K562 (cell line): ENCODE measurements around the gene NRM. TPM values are rescaled to one million over a fixed set of nuclear protein-coding genes. Genes with fewer than 3 reads are reported as not detected.

ENCODE experiments used
- ARNT ChIP-seq, 2 experiments: fragments of 450-650 bp; IDR thresholded peaks; 2 replicates each; pipeline ENCODE4 v1.6.1; 2016; ENCODE audit warnings: mild to moderate bottlenecking in 1 of 2
- BCOR ChIP-seq: fragments of 450-650 bp; IDR thresholded peaks from 2 replicates; pipeline ENCODE4 v1.6.1; 2016
- CBFA2T2 ChIP-seq: fragments of 450-650 bp; conservative IDR thresholded peaks from 2 replicates; pipeline ENCODE4 v1.6.1; 2017; ENCODE audit warnings: mild to moderate bottlenecking
- CEBPG ChIP-seq, 3 experiments: fragments of 200-800 bp in 1 of 3; sonication (Bioruptor generic) in 1 of 3; sonication (generic) in 1 of 3; formaldehyde crosslinking in 1 of 3; IDR thresholded peaks in 2 of 3; conservative IDR thresholded peaks in 1 of 3; 2 replicates each; pipeline versions ENCODE4 v1.6.1 to v1.8.0; 2016 to 2022; ENCODE audit warnings: missing compliant biosample characterization in 2 of 3, missing genetic modification characterization in 2 of 3, mild to moderate bottlenecking in 1 of 3, missing genetic modification reagents in 1 of 3
- JUN ChIP-seq, 2 experiments: sonication (generic) in 1 of 2; formaldehyde crosslinking in 1 of 2; IDR thresholded peaks; 2 replicates each; pipeline versions ENCODE4 v1.6.1 to v1.8.0; 2012 to 2022; ENCODE audit warnings: borderline replicate concordance in 2 of 2, mild to moderate bottlenecking in 2 of 2, improper control_type of control experiment in 1 of 2, low read depth in 1 of 2, low read length in 1 of 2, missing genetic modification reagents in 1 of 2
- MTA1 ChIP-seq: fragments of 450-650 bp; IDR thresholded peaks from 2 replicates; pipeline ENCODE4 v1.6.1; 2017; ENCODE audit warnings: borderline replicate concordance
- MXI1 ChIP-seq: IDR thresholded peaks from 2 replicates; pipeline ENCODE4 v1.6.1; 2011; ENCODE audit warnings: low read depth, mild to moderate bottlenecking, improper control_type of control experiment, low read length
- MYNN ChIP-seq, 2 experiments: sonication (generic); formaldehyde crosslinking in 1 of 2; IDR thresholded peaks; 2 replicates each; pipeline versions ENCODE4 v1.5.0 to v1.6.1; 2016 to 2020; ENCODE audit warnings: antibody characterized with exemption in 1 of 2, missing genetic modification reagents in 1 of 2
- SIN3A ChIP-seq, 2 experiments: fragments of 150-350 bp in 1 of 2; IDR thresholded peaks; 2 replicates each; pipeline ENCODE4 v1.6.1; 2011 to 2016; ENCODE audit warnings: borderline replicate concordance in 2 of 2, low read depth in 2 of 2, low read length in 2 of 2, mild to moderate bottlenecking in 2 of 2, moderate library complexity in 2 of 2; ENCODE audit not compliant: control insufficient read depth in 1 of 2
- TEAD4 ChIP-seq, 2 experiments: sonication (generic) in 1 of 2; formaldehyde crosslinking in 1 of 2; IDR thresholded peaks; 2 replicates each; pipeline versions ENCODE4 v1.6.1 to v1.8.0; 2012 to 2022; ENCODE audit warnings: borderline replicate concordance in 1 of 2, inconsistent platforms in 1 of 2, low read length in 1 of 2, mild to moderate bottlenecking in 1 of 2, missing genetic modification reagents in 1 of 2
- THRAP3 ChIP-seq: fragments of 450-650 bp; IDR thresholded peaks from 2 replicates; pipeline ENCODE4 v1.6.1; 2016; ENCODE audit warnings: mild to moderate bottlenecking, inconsistent platforms, borderline replicate concordance
- ZKSCAN3 ChIP-seq: fragments of 250-450 bp; sonication (Bioruptor Pico); IDR thresholded peaks from 2 replicates; pipeline ENCODE4 v1.4.0; 2020
- polyA plus RNA-seq, 8 experiments: library from polyadenylated mRNA; depleted of rRNA in 4 of 8; stranded (reverse) in 5 of 8; unstranded in 3 of 8; fragments of >200 nt; fragmentation: Nextera tagmentation in 2 of 8; fragmentation: Illumina TruSeq in 1 of 8; extraction: Ambion mirVana in 2 of 8; extraction: Trizol in 1 of 8; gene quantifications; 2 replicates each; pipeline versions ENCODE4 v1.2.1 to v1.2.3, GENCODE V29; 2011 to 2014; ENCODE audit warnings: inconsistent platforms in 1 of 8, missing spikeins in 1 of 8
- total RNA-seq, 7 experiments: library from RNA; depleted of rRNA in 6 of 7; stranded (reverse); fragments of >200 nt in 6 of 7; fragmentation: Illumina TruSeq in 2 of 7; extraction: Trizol in 2 of 7; gene quantifications; 2 replicates each; pipeline versions ENCODE4 v1.2.1 to v1.2.3, GENCODE V29; 2011 to 2021; ENCODE audit warnings: low replicate concordance in 1 of 7
- TF ChIP-seq, protein P1 (sequence below): fragments of 450-650 bp; IDR thresholded peaks from 2 replicates; pipeline ENCODE4 v1.6.1; 2016; ENCODE audit warnings: low read depth
- TF ChIP-seq, protein P2 (sequence below), 2 experiments: IDR thresholded peaks; 2 replicates each; pipeline ENCODE4 v1.6.1; 2011; ENCODE audit warnings: borderline replicate concordance in 1 of 2, control low read depth in 1 of 2, low read depth in 1 of 2, low read length in 1 of 2, mild to moderate bottlenecking in 1 of 2, mixed read lengths in 1 of 2, moderate library complexity in 1 of 2; ENCODE audit not compliant: insufficient read depth in 1 of 2, insufficient read length in 1 of 2, poor library complexity in 1 of 2, severe bottlenecking in 1 of 2; ENCODE audit errors: extremely low read depth in 1 of 2

Gene NRM
- total and polyA plus RNA-seq, 9 of the 15 experiments (the other 6 are each of a cell fraction or from before 2014, with no cell fraction given) = 9.7 to 58.2 (median 18.1) TPM

DNA sequence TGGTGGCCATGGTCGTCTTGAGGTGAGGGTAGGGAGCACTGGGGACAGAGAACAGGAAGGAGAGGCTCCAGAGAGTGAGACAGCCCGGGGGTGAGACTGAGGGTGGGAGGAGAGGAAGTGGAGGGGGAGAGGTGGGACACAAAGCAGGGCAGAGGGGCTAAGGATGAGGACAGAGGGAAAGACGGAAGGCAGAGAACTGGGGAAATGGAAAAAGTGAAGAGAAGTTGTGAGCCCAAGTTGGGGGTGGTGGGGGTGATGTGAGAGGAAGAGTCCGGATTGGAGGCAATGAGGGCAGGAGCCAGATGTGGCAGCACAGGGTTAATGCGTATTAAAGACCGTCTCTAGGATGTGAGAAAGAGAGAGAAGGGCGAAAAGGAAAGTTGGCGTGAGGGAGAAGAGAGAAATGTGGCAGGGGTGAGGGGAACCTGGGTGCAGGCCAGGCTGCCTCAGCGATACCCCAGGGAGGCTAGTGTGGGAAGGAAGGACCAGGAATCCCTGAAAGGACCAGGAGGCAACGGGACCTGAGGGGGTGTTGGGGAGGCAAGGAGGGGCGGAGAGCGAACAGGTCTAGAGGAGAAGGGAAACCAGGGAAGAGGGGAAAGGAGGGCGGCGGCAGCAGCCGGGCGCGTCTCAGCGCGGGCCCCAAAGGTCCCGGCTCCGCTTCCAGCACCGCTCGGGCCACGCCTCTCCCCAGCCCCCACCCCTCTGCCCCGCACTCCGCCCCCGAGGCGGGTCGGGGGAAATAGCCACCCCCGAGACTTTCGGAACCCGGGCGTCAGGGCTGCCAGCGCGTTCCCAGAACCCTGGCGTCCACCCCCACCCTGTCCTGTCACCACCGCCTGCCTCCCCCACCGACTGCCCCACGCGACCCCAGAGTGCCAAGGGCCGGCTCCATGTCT, 4.5 kb downstream of the NRM start, which contains the start of gene PPP1R18 (continued):
- TF ChIP-seq, protein P1, sequence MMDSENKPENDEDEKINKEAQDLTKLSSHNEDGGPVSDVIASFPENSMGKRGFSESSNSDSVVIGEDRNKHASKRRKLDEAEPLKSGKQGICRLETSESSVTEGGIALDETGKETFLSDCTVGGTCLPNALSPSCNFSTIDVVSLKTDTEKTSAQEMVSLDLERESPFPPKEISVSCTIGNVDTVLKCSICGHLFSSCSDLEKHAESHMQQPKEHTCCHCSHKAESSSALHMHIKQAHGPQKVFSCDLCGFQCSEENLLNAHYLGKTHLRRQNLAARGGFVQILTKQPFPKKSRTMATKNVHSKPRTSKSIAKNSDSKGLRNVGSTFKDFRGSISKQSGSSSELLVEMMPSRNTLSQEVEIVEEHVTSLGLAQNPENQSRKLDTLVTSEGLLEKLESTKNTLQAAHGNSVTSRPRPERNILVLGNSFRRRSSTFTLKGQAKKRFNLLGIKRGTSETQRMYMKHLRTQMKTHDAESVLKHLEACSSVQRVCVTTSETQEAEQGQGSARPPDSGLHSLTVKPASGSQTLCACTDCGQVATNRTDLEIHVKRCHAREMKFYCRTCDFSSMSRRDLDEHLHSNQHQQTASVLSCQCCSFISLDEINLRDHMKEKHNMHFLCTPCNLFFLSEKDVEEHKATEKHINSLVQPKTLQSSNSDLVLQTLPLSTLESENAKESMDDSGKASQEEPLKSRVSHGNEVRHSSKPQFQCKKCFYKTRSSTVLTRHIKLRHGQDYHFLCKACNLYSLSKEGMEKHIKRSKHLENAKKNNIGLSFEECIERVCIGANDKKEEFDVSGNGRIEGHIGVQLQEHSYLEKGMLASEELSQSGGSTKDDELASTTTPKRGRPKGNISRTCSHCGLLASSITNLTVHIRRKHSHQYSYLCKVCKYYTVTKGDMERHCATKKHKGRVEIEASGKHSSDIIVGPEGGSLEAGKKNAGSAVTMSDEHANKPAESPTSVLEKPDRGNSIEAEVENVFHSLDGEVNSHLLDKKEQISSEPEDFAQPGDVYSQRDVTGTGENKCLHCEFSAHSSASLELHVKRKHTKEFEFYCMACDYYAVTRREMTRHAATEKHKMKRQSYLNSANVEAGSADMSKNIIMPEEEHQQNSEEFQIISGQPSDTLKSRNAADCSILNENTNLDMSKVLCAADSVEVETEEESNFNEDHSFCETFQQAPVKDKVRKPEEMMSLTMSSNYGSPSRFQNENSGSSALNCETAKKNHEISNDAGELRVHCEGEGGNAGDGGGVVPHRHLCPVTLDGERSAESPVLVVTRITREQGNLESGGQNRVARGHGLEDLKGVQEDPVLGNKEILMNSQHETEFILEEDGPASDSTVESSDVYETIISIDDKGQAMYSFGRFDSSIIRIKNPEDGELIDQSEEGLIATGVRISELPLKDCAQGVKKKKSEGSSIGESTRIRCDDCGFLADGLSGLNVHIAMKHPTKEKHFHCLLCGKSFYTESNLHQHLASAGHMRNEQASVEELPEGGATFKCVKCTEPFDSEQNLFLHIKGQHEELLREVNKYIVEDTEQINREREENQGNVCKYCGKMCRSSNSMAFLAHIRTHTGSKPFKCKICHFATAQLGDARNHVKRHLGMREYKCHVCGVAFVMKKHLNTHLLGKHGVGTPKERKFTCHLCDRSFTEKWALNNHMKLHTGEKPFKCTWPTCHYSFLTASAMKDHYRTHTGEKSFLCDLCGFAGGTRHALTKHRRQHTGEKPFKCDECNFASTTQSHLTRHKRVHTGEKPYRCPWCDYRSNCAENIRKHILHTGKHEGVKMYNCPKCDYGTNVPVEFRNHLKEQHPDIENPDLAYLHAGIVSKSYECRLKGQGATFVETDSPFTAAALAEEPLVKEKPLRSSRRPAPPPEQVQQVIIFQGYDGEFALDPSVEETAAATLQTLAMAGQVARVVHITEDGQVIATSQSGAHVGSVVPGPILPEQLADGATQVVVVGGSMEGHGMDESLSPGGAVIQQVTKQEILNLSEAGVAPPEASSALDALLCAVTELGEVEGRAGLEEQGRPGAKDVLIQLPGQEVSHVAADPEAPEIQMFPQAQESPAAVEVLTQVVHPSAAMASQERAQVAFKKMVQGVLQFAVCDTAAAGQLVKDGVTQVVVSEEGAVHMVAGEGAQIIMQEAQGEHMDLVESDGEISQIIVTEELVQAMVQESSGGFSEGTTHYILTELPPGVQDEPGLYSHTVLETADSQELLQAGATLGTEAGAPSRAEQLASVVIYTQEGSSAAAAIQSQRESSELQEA = peak; percentile 57; the same call in 1 of the 2 replicates
- TF ChIP-seq BCOR (peak; percentile 61; the same call in 1 of the 2 replicates), THRAP3 (peak; percentile 57; the same call in 1 of the 2 replicates), SIN3A (IDR thresholded peaks at IDR 0.05; ENCODE audit: borderline replicate concordance in 2 of 2, control insufficient read depth in 1 of 2, low read depth in 2 of 2, low read length in 2 of 2) (peak in 1 of 2 experiments; percentile 75; a peak in 3 of 4 replicates), MYNN (IDR thresholded peaks at IDR 0.05) (0 out of 2 replicates have a peak, but pooled peaks have one; percentile 18), MYNN (CRISPR knock-in tag; IDR thresholded peaks at IDR 0.05) (no peak), MXI1 (peak; percentile 25; the same call in 1 of the 2 replicates), CEBPG (CRISPR knock-in tag; IDR thresholded peaks at IDR 0.05) (no peak), CEBPG (tag; conservative IDR thresholded peaks at IDR 0.05 in 1 of 2, IDR thresholded peaks at IDR 0.05 in 1 of 2) (no peak), MTA1 (peak; percentile 57), ARNT (IDR thresholded peaks at IDR 0.05) (peak in 1 of 2 experiments; percentile 67; a peak in 1 of 4 replicates), ZKSCAN3 (no peak), CBFA2T2 (0 out of 2 replicates have a peak, but pooled peaks have one; percentile 2), TEAD4 (IDR thresholded peaks at IDR 0.05; ENCODE audit: low read length) (no peak), TEAD4 (CRISPR knock-in tag; IDR thresholded peaks at IDR 0.05; ENCODE audit: borderline replicate concordance) (0 out of 2 replicates have a peak, but pooled peaks have one; percentile 11), JUN (IDR thresholded peaks at IDR 0.05; ENCODE audit: borderline replicate concordance, low read depth, low read length) (0 out of 2 replicates have a peak, but pooled peaks have one; percentile 8), JUN (CRISPR knock-in tag; IDR thresholded peaks at IDR 0.05; ENCODE audit: borderline replicate concordance) (no peak)
- TF ChIP-seq, protein P2, sequence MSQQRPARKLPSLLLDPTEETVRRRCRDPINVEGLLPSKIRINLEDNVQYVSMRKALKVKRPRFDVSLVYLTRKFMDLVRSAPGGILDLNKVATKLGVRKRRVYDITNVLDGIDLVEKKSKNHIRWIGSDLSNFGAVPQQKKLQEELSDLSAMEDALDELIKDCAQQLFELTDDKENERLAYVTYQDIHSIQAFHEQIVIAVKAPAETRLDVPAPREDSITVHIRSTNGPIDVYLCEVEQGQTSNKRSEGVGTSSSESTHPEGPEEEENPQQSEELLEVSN (IDR thresholded peaks at IDR 0.05; ENCODE audit: borderline replicate concordance in 1 of 2, extremely low read depth in 1 of 2, insufficient read depth in 1 of 2, insufficient read length in 1 of 2, low read depth in 1 of 2, low read length in 1 of 2, poor library complexity in 1 of 2, severe bottlenecking in 1 of 2) = peak in 1 of 2 experiments; percentile 15
